Fibroblast of skin of abdomen (primary cell): ENCODE results near the gene PTPRG.
A peak's percentile ranks its signal among the peaks of the same experiment; 100 is the strongest.
"Not testable (repeated sequence)": the region's sequence is repeated elsewhere in the genome, so short reads cannot be mapped to it uniquely, and the experiment has no call there.

Experiments
- DNase-seq: peaks from one replicate; pipeline ENCODE4 v3.0.0-alpha.2; 2013

The PTPRG gene

GRCh38 chr3:61805510-61806080 lies 244.2 kb downstream of the PTPRG start:
- no peak for DNase-seq

- no peak for DNase-seq
These were observed 245.4 kb downstream of the PTPRG start for GRCh38 chr3:61806810-61807209.

- DNase-seq, result peak; percentile 57
These were observed 246.5 kb downstream of the PTPRG start for GRCh38 chr3:61807865-61808276.

GRCh38 chr3:61808526-61808925 lies 247.2 kb downstream of the PTPRG start:
- no peak for DNase-seq

- DNase-seq, result no peak
These were observed 247.6 kb downstream of the PTPRG start for GRCh38 chr3:61808999-61809398.

GRCh38 chr3:61809879-61810278 lies 248.5 kb downstream of the PTPRG start:
- no peak for DNase-seq

- DNase-seq, result no peak
These were observed 249.7 kb downstream of the PTPRG start for GRCh38 chr3:61810953-61811497.

GRCh38 chr3:61811652-61812051 lies 250.3 kb downstream of the PTPRG start:
- no peak for DNase-seq

- DNase-seq, result no peak
These were observed 250.7 kb downstream of the PTPRG start for GRCh38 chr3:61812085-61812484.

GRCh38 chr3:61812517-61812916 lies 251.1 kb downstream of the PTPRG start:
- DNase-seq, result no peak

- DNase-seq, result peak; percentile 72
These were observed 252.3 kb downstream of the PTPRG start for GRCh38 chr3:61813636-61814035.

GRCh38 chr3:61814674-61815073 lies 253.3 kb downstream of the PTPRG start:
- DNase-seq, result no peak

GRCh38 chr3:61816304-61816703 lies 254.9 kb downstream of the PTPRG start:
- DNase-seq, result not testable (repeated sequence)

GRCh38 chr3:61819861-61820260 lies 258.5 kb downstream of the PTPRG start:
- DNase-seq, result no peak

- DNase-seq, result no peak
These were observed 259.1 kb downstream of the PTPRG start for GRCh38 chr3:61820306-61820992.

- DNase-seq, result peak; percentile 91
These were observed 260.5 kb downstream of the PTPRG start for GRCh38 chr3:61821823-61822251.

- no peak for DNase-seq
These were observed 261.2 kb downstream of the PTPRG start for GRCh38 chr3:61822588-61822987.

GRCh38 chr3:61824553-61825135 lies 263.3 kb downstream of the PTPRG start:
- no peak for DNase-seq

- no peak for DNase-seq
These were observed 264.8 kb downstream of the PTPRG start for GRCh38 chr3:61826161-61826560.

GRCh38 chr3:61828184-61828874 lies 267.0 kb downstream of the PTPRG start:
- peak; percentile 29 for DNase-seq

GRCh38 chr3:61828880-61829721 lies 267.7 kb downstream of the PTPRG start:
- no peak for DNase-seq

GRCh38 chr3:61829722-61830350 lies 268.5 kb downstream of the PTPRG start:
- peak; percentile 31 for DNase-seq
